Panc1 (cell line): Measurements from ENCODE around the gene MOB4. TPM values are rescaled to one million over a fixed set of nuclear protein-coding genes. Genes with fewer than 3 reads are reported as not detected.

Experiments used
- ATAC-seq: fragments of 200-7000 bp; cut with Tn5 transposase; 2 replicates; pipeline ENCODE4 v1.9.1; 2020; ENCODE audit warnings: mild to moderate bottlenecking, moderate library complexity
- BruUV-seq: library from RNA; stranded (reverse); fragments of 400-500 nt; replicated peaks from 2 replicates; lab custom pipeline; 2021; lab: Mats Ljungman, UMichigan
- CTCF ChIA-PET: fragments of 300-600 bp; sonication (Branson Sonifier 250); formaldehyde crosslinking; loops from one replicate; lab custom pipeline; 2022; ENCODE audit warnings: antibody characterized with exemption; lab: Charles Lee
- POLR2A ChIA-PET: fragments of 300-600 bp; sonication (Branson Sonifier 250); formaldehyde crosslinking; loops from one replicate; lab custom pipeline; 2022; ENCODE audit warnings: antibody characterized with exemption; lab: Charles Lee
- DNase-seq: peaks from one replicate; pipeline ENCODE4 v3.0.0-alpha.2; 2010; ENCODE audit warnings: low read depth, low spot score
- H3K27ac ChIP-seq: 2 replicates; pipeline ENCODE4 v1.5.1; 2011; ENCODE audit warnings: mild to moderate bottlenecking, low read length, inconsistent platforms
- H3K27me3 ChIP-seq: fragments of 200-500 bp; sonication (Bioruptor generic); 2 replicates; pipeline ENCODE4 v1.6.0; 2014; ENCODE audit warnings: low read length, inconsistent platforms; ENCODE audit not compliant: control insufficient read depth, insufficient read depth
- H3K36me3 ChIP-seq: fragments of 200-500 bp; sonication (Bioruptor generic); 2 replicates; pipeline ENCODE4 v1.5.1; 2014; ENCODE audit warnings: inconsistent platforms, mild to moderate bottlenecking, low read length, moderate library complexity; ENCODE audit not compliant: control insufficient read depth, insufficient read depth
- H3K4me1 ChIP-seq: 2 replicates; pipeline ENCODE4 v1.5.1; 2011; ENCODE audit warnings: inconsistent platforms, mild to moderate bottlenecking, low read length, moderate library complexity; ENCODE audit not compliant: control insufficient read depth, insufficient read depth
- H3K4me3 ChIP-seq, 2 experiments: 2 replicates each; pipeline ENCODE4 v1.5.1; 2011 to 2012; ENCODE audit warnings: low read depth in 2 of 2, low read length in 2 of 2, mild to moderate bottlenecking in 2 of 2, inconsistent platforms in 1 of 2, moderate library complexity in 1 of 2
- H3K9me3 ChIP-seq: fragments of 200-500 bp; sonication (Bioruptor generic); 2 replicates; pipeline ENCODE4 v1.5.1; 2014; ENCODE audit warnings: low read depth, mild to moderate bottlenecking, inconsistent platforms, low read length, moderate library complexity; ENCODE audit not compliant: control insufficient read depth, insufficient read depth
- POLR2AphosphoS5 ChIP-seq: IDR thresholded peaks from 2 replicates; pipeline ENCODE4 v1.6.1; 2012; ENCODE audit warnings: mild to moderate bottlenecking, low read depth, low read length, moderate library complexity
- SIN3A ChIP-seq: IDR thresholded peaks from 2 replicates; pipeline ENCODE4 v1.6.1; 2012; ENCODE audit warnings: low read depth, mild to moderate bottlenecking, low read length, moderate library complexity, borderline replicate concordance; ENCODE audit not compliant: insufficient read depth
- TCF7L2 ChIP-seq: IDR thresholded peaks from 2 replicates; pipeline ENCODE4 v1.6.1; 2011; ENCODE audit warnings: mild to moderate bottlenecking, low read depth, low read length, inconsistent platforms
- in situ Hi-C: cut with HindIII; loops from 2 replicates; pipeline ENCODE4 v1.10.0; 2016; ENCODE audit warnings: low sequenced_read_pairs, low pct_unique_long_range_greater_than_20kb
- intact Hi-C: fragments of 100-400 bp; cut with micrococcal nuclease; formaldehyde crosslinking; loops from one replicate; pipeline ENCODE4 v1.10.0; 2022; ENCODE audit not compliant: unreplicated experiment
- total RNA-seq: library from RNA; stranded (reverse); gene quantifications from one replicate; pipeline ENCODE4 v1.2.1, GENCODE V29; 2021; ENCODE audit not compliant: unreplicated experiment
- TF ChIP-seq, protein P1 (sequence below): fragments of 450-650 bp; IDR thresholded peaks from 2 replicates; pipeline ENCODE4 v1.5.1; 2017; ENCODE audit warnings: mild to moderate bottlenecking
- TF ChIP-seq, protein P2 (sequence below), 2 experiments: IDR thresholded peaks; 2 replicates each; pipeline ENCODE4 v1.6.1; 2011 to 2012; ENCODE audit warnings: low read depth in 2 of 2, control low read depth in 1 of 2, low read length in 1 of 2, mild to moderate bottlenecking in 1 of 2, moderate library complexity in 1 of 2; ENCODE audit not compliant: insufficient read depth in 1 of 2

The MOB4 gene
- total RNA-seq, 1 experiment from 2014 or later, result 25.6 TPM

DNA sequence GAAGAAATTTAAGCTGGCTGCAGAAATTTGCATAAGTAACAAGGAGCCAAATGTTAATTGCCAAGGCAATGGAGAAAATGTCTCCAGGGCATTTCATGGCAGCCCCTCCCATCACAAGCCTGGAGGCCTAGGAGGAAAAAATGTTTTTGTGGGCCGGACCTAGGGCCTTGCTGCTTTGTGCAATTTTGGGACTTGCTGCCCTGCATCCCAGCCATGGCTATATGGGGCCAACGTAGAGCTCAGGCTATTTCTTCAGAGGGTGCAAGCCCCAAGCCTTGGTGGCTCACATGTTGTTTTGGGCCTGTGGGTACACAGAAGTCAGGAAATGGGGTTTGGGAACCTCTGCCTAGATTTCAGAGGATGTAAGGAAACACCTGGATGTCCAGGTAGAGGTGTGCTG is 57.7 kb downstream of the MOB4 start:
- DNase-seq (no peak), ATAC-seq (no peak)
- no peaks in the 10 kb centered on the region for H3K27me3 ChIP-seq
- no TSS peak for BruUV-seq
- in situ Hi-C loops, result no loop called here
- TF ChIP-seq, protein P1, sequence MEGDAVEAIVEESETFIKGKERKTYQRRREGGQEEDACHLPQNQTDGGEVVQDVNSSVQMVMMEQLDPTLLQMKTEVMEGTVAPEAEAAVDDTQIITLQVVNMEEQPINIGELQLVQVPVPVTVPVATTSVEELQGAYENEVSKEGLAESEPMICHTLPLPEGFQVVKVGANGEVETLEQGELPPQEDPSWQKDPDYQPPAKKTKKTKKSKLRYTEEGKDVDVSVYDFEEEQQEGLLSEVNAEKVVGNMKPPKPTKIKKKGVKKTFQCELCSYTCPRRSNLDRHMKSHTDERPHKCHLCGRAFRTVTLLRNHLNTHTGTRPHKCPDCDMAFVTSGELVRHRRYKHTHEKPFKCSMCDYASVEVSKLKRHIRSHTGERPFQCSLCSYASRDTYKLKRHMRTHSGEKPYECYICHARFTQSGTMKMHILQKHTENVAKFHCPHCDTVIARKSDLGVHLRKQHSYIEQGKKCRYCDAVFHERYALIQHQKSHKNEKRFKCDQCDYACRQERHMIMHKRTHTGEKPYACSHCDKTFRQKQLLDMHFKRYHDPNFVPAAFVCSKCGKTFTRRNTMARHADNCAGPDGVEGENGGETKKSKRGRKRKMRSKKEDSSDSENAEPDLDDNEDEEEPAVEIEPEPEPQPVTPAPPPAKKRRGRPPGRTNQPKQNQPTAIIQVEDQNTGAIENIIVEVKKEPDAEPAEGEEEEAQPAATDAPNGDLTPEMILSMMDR, result no peak
- TF ChIP-seq TCF7L2 (no peak), POLR2AphosphoS5 (no peak), SIN3A (no peak)
- TF ChIP-seq, protein P2, sequence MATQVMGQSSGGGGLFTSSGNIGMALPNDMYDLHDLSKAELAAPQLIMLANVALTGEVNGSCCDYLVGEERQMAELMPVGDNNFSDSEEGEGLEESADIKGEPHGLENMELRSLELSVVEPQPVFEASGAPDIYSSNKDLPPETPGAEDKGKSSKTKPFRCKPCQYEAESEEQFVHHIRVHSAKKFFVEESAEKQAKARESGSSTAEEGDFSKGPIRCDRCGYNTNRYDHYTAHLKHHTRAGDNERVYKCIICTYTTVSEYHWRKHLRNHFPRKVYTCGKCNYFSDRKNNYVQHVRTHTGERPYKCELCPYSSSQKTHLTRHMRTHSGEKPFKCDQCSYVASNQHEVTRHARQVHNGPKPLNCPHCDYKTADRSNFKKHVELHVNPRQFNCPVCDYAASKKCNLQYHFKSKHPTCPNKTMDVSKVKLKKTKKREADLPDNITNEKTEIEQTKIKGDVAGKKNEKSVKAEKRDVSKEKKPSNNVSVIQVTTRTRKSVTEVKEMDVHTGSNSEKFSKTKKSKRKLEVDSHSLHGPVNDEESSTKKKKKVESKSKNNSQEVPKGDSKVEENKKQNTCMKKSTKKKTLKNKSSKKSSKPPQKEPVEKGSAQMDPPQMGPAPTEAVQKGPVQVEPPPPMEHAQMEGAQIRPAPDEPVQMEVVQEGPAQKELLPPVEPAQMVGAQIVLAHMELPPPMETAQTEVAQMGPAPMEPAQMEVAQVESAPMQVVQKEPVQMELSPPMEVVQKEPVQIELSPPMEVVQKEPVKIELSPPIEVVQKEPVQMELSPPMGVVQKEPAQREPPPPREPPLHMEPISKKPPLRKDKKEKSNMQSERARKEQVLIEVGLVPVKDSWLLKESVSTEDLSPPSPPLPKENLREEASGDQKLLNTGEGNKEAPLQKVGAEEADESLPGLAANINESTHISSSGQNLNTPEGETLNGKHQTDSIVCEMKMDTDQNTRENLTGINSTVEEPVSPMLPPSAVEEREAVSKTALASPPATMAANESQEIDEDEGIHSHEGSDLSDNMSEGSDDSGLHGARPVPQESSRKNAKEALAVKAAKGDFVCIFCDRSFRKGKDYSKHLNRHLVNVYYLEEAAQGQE (IDR thresholded peaks at IDR 0.05; ENCODE audit: insufficient read depth in 1 of 2, low read depth in 2 of 2, low read length in 1 of 2), result no peak
- CTCF ChIA-PET, result no interaction called here
- H3K9me3 ChIP-seq, result no peaks in the 10 kb centered on the region
- no peaks in the 10 kb centered on the region for H3K4me1 ChIP-seq
- intact Hi-C loops, result no loop called here
- no peak overlapping the region for H3K27ac ChIP-seq
- POLR2A ChIA-PET, result no interaction called here
- H3K36me3 ChIP-seq, result no peaks in the 10 kb centered on the region
- H3K4me3 ChIP-seq, result no peak overlapping the region

DNA sequence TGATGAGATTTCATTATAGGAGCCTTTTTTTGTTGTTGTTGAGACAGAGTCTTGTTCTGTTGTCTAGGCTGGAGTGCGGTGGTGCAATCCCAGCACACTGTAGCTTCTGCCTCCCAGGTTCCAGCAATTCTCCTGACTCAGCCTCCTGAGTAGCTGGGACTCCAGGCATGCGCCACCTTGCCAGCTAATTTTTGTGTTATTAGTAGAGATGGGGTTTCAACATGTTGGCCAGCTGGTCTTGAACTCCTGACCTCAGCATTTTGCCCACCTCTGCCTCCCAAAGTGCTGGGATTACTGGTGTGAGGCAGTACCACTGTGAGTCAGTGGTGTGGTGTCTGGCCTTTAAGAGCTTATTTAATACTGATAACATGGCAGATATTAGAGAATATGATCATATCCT is 60.1 kb downstream of the MOB4 start:
- BruUV-seq, result no TSS peak
- Histone ChIP-seq H3K4me1 (no peaks in the 10 kb centered on the region), H3K27me3 (no peaks in the 10 kb centered on the region), H3K36me3 (no peaks in the 10 kb centered on the region), H3K9me3 (no peaks in the 10 kb centered on the region), H3K4me3 (no peak overlapping the region), H3K27ac (no peak overlapping the region)
- ATAC-seq (no peak), DNase-seq (no peak)
- ChIA-PET CTCF (interaction anchor here (0.6 kb wide), 1 partner anchor 529 kb away, joined by 3 read pairs; no protein-coding TSS in a partner anchor), POLR2A (interaction anchor here (0.5 kb wide), 1 partner anchor 21 kb away, joined by 8 read pairs; no protein-coding TSS in a partner anchor)
- intact Hi-C loops, result no loop called here
- TF ChIP-seq, protein P1, result no peak
- TF ChIP-seq SIN3A (no peak), POLR2AphosphoS5 (no peak), TCF7L2 (no peak)
- TF ChIP-seq, protein P2 (IDR thresholded peaks at IDR 0.05; ENCODE audit: insufficient read depth in 1 of 2, low read depth in 2 of 2, low read length in 1 of 2), result no peak
- in situ Hi-C loops, result no loop called here
